PC-9 (cell line): ENCODE results near the gene PJA2. TPM values are rescaled to one million over a fixed set of nuclear protein-coding genes. Genes with fewer than 3 reads are reported as not detected.

Source experiments
- BruUV-seq: library from RNA; stranded (reverse); fragments of 400-500 nt; replicated peaks from 2 replicates; lab custom pipeline; 2021; lab: Mats Ljungman, UMichigan
- CTCF ChIA-PET: fragments of 300-600 bp; sonication (Branson Sonifier 250); formaldehyde crosslinking; loops from one replicate; lab custom pipeline; 2022; ENCODE audit warnings: antibody characterized with exemption; lab: Charles Lee
- POLR2A ChIA-PET: fragments of 300-600 bp; sonication (Branson Sonifier 250); formaldehyde crosslinking; loops from one replicate; lab custom pipeline; 2022; ENCODE audit warnings: antibody characterized with exemption; ENCODE audit not compliant: unreplicated experiment; lab: Charles Lee
- DNase-seq, 2 experiments: peaks; one replicate each; pipeline versions ENCODE4 v3.0.0 to v3.0.0-alpha.2; 2015 to 2022; ENCODE audit warnings: mixed read lengths in 1 of 2
- H2AFZ ChIP-seq: fragments of 200-600 bp; sonication (generic); 2 replicates; pipeline ENCODE4 v1.8.1; 2017; ENCODE audit warnings: antibody characterized with exemption
- H3F3A ChIP-seq: fragments of 200-600 bp; sonication (generic); 2 replicates; pipeline ENCODE4 v1.8.1; 2017; ENCODE audit warnings: antibody characterized with exemption, mild to moderate bottlenecking, low read depth; ENCODE audit not compliant: insufficient read depth
- H3K27ac ChIP-seq: fragments of 200-600 bp; sonication (generic); 2 replicates; pipeline ENCODE4 v1.6.1; 2016; ENCODE audit warnings: mixed run types
- H3K27me3 ChIP-seq: fragments of 200-600 bp; sonication (generic); 2 replicates; pipeline ENCODE4 v1.6.1; 2016; ENCODE audit warnings: low read depth, mixed run types; ENCODE audit not compliant: insufficient read depth
- H3K36me3 ChIP-seq: fragments of 200-600 bp; sonication (generic); 2 replicates; pipeline ENCODE4 v1.6.1; 2016; ENCODE audit warnings: low read depth, mixed run types
- H3K4me1 ChIP-seq: fragments of 200-600 bp; sonication (generic); replicated peaks from 2 replicates; pipeline ENCODE4 v1.6.1; 2016; ENCODE audit warnings: mixed run types; ENCODE audit not compliant: insufficient read depth
- H3K4me2 ChIP-seq: fragments of 200-600 bp; sonication (generic); 2 replicates; pipeline ENCODE4 v1.6.1; 2017; ENCODE audit warnings: mixed run types
- H3K4me3 ChIP-seq: fragments of 200-600 bp; sonication (generic); 2 replicates; pipeline ENCODE4 v1.6.1; 2016; ENCODE audit warnings: mixed run types
- H3K79me2 ChIP-seq: fragments of 200-600 bp; sonication (generic); 2 replicates; pipeline ENCODE4 v1.6.1; 2017; ENCODE audit warnings: low read depth, mixed run types
- H3K9me2 ChIP-seq: fragments of 200-600 bp; sonication (generic); 2 replicates; pipeline ENCODE4 v1.8.1; 2017; ENCODE audit warnings: mild to moderate bottlenecking; ENCODE audit not compliant: insufficient read depth
- H3K9me3 ChIP-seq: fragments of 200-600 bp; sonication (generic); 2 replicates; pipeline ENCODE4 v1.8.1; 2016; ENCODE audit warnings: low read depth; ENCODE audit not compliant: insufficient read depth
- H4K20me1 ChIP-seq: fragments of 200-600 bp; sonication (generic); 2 replicates; pipeline ENCODE4 v1.8.1; 2017; ENCODE audit not compliant: insufficient read depth
- EZH2 ChIP-seq: fragments of 200-600 bp; sonication (generic); IDR thresholded peaks from 2 replicates; pipeline ENCODE4 v1.8.0; 2017; ENCODE audit warnings: antibody characterized with exemption, low read depth
- intact Hi-C: fragments of 100-400 bp; cut with micrococcal nuclease; formaldehyde crosslinking; loops from one replicate; pipeline ENCODE4 v1.10.0; 2022; ENCODE audit not compliant: unreplicated experiment
- total RNA-seq: library from RNA; stranded (reverse); gene quantifications from 2 replicates; pipeline ENCODE4 v1.2.3, GENCODE V29; 2021
- TF ChIP-seq, protein P1 (sequence below): fragments of 200-600 bp; sonication (generic); conservative IDR thresholded peaks from 2 replicates; pipeline ENCODE4 v1.6.1; 2017; ENCODE audit warnings: mixed run types, antibody characterized with exemption, mild to moderate bottlenecking, moderate library complexity

PJA2 gene
- total RNA-seq, 1 experiment from 2014 or later = 29.9 TPM

DNA sequence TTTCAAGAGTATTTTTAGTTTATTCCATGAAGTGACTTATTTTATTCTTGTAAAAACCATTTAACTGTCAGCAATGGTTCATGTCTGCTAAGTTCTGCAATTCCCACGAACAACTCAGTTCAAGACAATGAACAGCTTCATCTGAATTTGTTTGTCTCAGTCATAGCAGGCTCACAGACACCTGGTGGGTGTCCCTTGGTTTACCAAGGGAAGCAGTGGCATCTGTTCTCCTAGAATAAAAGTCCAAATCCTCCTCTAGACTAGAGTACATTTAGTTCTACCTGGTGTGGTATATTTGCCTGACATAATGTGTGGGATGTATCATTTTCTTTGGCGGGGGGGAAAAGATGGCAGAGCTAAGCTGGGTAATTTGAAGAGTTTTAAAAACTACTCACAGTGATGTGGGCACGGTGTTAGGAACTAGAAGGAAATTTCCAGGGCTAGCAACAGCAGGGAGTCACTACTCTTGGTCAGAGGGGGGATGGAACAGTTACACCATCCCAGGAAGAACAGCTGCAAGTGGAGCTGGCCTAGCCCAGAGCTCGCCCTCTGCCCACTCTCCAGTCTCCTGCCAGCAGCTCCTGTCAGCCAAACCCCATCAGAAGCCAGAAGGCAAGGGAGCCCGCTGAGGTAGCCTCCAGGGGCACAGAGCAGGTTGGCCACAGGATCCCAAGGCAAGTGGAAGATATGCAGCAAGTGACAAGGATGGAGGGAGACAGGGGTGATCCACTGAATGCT, 100.3 kb downstream of the PJA2 start:
- no TSS peak for BruUV-seq
- CTCF ChIA-PET = no interaction called here

DNA sequence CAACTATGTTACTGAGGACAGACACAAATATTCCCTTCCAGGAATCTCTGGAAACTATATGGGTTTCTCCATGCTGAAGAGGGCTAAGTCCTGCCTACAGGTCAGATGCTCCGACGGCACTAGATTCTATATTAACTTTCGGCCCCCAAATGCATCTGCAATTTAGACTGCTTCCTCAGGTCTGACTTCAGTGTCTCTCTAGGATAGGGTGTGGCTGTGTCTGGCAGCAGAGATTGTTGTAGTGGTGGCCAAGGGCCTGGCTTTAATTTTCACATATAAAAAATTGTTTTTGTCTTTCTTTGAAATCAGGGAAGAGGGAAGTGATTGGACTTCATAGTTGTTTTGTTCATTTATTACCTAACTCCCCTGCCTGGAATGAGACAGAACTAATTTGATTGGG, 101.8 kb downstream of the PJA2 start:
- Histone ChIP-seq H4K20me1 (no peaks in the 10 kb centered on the region), H3F3A (no peaks in the 10 kb centered on the region), H3K79me2 (no peaks in the 10 kb centered on the region), H3K4me1 (no peaks in the 10 kb centered on the region), H3K4me2 (no peak overlapping the region), H2AFZ (no peak overlapping the region), H3K27ac (no peak overlapping the region), H3K9me3 (no peaks in the 10 kb centered on the region), H3K9me2 (no peaks in the 10 kb centered on the region; the same call in 1 of the 2 replicates), H3K4me3 (no peak overlapping the region), H3K36me3 (no peaks in the 10 kb centered on the region), H3K27me3 (0 out of 2 replicates have a peak, but pooled peaks cover 8% of the 10 kb centered on the region)
- intact Hi-C loops = no loop called here
- BruUV-seq = no TSS peak
- CTCF ChIA-PET = no interaction called here
- POLR2A ChIA-PET = no interaction called here
- no peak for DNase-seq
- TF ChIP-seq, protein P1, sequence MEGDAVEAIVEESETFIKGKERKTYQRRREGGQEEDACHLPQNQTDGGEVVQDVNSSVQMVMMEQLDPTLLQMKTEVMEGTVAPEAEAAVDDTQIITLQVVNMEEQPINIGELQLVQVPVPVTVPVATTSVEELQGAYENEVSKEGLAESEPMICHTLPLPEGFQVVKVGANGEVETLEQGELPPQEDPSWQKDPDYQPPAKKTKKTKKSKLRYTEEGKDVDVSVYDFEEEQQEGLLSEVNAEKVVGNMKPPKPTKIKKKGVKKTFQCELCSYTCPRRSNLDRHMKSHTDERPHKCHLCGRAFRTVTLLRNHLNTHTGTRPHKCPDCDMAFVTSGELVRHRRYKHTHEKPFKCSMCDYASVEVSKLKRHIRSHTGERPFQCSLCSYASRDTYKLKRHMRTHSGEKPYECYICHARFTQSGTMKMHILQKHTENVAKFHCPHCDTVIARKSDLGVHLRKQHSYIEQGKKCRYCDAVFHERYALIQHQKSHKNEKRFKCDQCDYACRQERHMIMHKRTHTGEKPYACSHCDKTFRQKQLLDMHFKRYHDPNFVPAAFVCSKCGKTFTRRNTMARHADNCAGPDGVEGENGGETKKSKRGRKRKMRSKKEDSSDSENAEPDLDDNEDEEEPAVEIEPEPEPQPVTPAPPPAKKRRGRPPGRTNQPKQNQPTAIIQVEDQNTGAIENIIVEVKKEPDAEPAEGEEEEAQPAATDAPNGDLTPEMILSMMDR = no peak
- no peak for TF ChIP-seq EZH2

More for the DNA sequence above, 100.3 kb downstream of the PJA2 start:
- Histone ChIP-seq H3K9me2 (no peaks in the 10 kb centered on the region; the same call in 1 of the 2 replicates), H2AFZ (no peak overlapping the region), H3K4me2 (no peak overlapping the region), H4K20me1 (no peaks in the 10 kb centered on the region), H3K4me3 (no peak overlapping the region), H3K36me3 (no peaks in the 10 kb centered on the region), H3K4me1 (no peaks in the 10 kb centered on the region), H3K79me2 (no peaks in the 10 kb centered on the region), H3K27ac (no peak overlapping the region), H3K9me3 (no peaks in the 10 kb centered on the region), H3K27me3 (0 out of 2 replicates have a peak, but pooled peaks cover 8% of the 10 kb centered on the region), H3F3A (no peaks in the 10 kb centered on the region)
- no peak for TF ChIP-seq EZH2
- TF ChIP-seq, protein P1 = no peak
- intact Hi-C loops = no loop called here
- POLR2A ChIA-PET = no interaction called here
- DNase-seq = no peak

DNA sequence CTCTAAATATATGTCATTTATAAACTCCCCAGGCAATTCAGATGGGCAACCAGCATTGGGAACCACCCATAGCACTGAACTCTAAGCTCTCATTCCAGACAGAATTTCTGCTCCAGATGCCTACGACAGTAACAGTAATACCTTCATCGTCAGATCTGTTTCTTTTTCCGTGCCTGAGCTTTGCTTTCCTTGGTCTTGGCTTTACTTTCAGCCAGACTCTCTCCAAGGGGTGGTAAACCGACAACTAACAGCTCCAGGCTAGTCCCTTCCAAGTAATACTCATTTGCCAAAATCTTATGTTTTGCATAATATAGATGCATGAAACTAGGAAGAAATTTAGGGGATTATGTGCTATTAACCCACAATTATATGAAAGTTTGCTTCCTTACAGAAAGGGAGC, 102.3 kb downstream of the PJA2 start:
- ChIA-PET POLR2A (no interaction called here), CTCF (no interaction called here)
- H3K27ac ChIP-seq = no peak overlapping the region
- no peaks in the 10 kb centered on the region for H3F3A ChIP-seq
- H3K4me2 ChIP-seq = no peak overlapping the region
- no peaks in the 10 kb centered on the region; the same call in 1 of the 2 replicates for H3K9me2 ChIP-seq
- BruUV-seq = no TSS peak
- no peak for DNase-seq
- intact Hi-C loops = no loop called here
- H3K9me3 ChIP-seq = no peaks in the 10 kb centered on the region
- no peaks in the 10 kb centered on the region for H3K79me2 ChIP-seq
- TF ChIP-seq EZH2 = no peak
- TF ChIP-seq, protein P1 = no peak
- H3K27me3 ChIP-seq = 0 out of 2 replicates have a peak, but pooled peaks cover 8% of the 10 kb centered on the region
- H3K36me3 ChIP-seq = no peaks in the 10 kb centered on the region
- no peak overlapping the region for H2AFZ ChIP-seq
- H3K4me3 ChIP-seq = no peak overlapping the region
- H4K20me1 ChIP-seq = no peaks in the 10 kb centered on the region
- H3K4me1 ChIP-seq = no peaks in the 10 kb centered on the region
